Stimulated activated CD4-positive, alpha-beta T cell treated with anti-CD3 and anti-CD28 coated beads, Interleukin-15, amount 100 ng/mL, for 24 hours (primary cell): ENCODE results near the gene KRTAP5-4.
"Not testable (repeated sequence)": the region's sequence is repeated elsewhere in the genome, so short reads cannot be mapped to it uniquely, and the experiment has no call there.

Experiments used
- DNase-seq: peaks from one replicate; pipeline ENCODE4 v3.0.0-alpha.2; 2020

Gene KRTAP5-4

GRCh38 chr11:1622086-1622485 is at the start of gene KRTAP5-4:
TSS of gene KRTAP5-4 (minus strand) at chr11:1622138. CDS start at chr11:1622093, 45 bp downstream.
- no peak for DNase-seq

- DNase-seq, result no peak
Observed at GRCh38 chr11:1671658-1672057, 49.7 kb upstream of the KRTAP5-4 start.

GRCh38 chr11:1670905-1671371 is 49.0 kb upstream of the KRTAP5-4 start:
- DNase-seq, result no peak

GRCh38 chr11:1670457-1670856 is 48.5 kb upstream of the KRTAP5-4 start:
- not testable (repeated sequence) for DNase-seq

GRCh38 chr11:1669546-1670218 is 47.7 kb upstream of the KRTAP5-4 start:
- DNase-seq, result no peak

- DNase-seq, result no peak
Observed at GRCh38 chr11:1668911-1669473, 47.1 kb upstream of the KRTAP5-4 start.

GRCh38 chr11:1667906-1668305 is 46.0 kb upstream of the KRTAP5-4 start:
- no peak for DNase-seq

GRCh38 chr11:1667121-1667850 is 45.3 kb upstream of the KRTAP5-4 start:
- no peak for DNase-seq

GRCh38 chr11:1665313-1665712 is 43.4 kb upstream of the KRTAP5-4 start:
- DNase-seq, result no peak

- DNase-seq, result not testable (repeated sequence)
Observed at GRCh38 chr11:1662699-1663283, 40.9 kb upstream of the KRTAP5-4 start.

- DNase-seq, result not testable (repeated sequence)
Observed at GRCh38 chr11:1661454-1662269, 39.7 kb upstream of the KRTAP5-4 start.

GRCh38 chr11:1660111-1660867 is 38.4 kb upstream of the KRTAP5-4 start:
- DNase-seq, result no peak

- DNase-seq, result no peak
Observed at GRCh38 chr11:1659506-1659905, 37.6 kb upstream of the KRTAP5-4 start.

GRCh38 chr11:1656670-1657069 is 34.7 kb upstream of the KRTAP5-4 start:
- no peak for DNase-seq

GRCh38 chr11:1656061-1656441 is 34.1 kb upstream of the KRTAP5-4 start:
- DNase-seq, result no peak

GRCh38 chr11:1655168-1656060 is 33.5 kb upstream of the KRTAP5-4 start:
- DNase-seq, result no peak

GRCh38 chr11:1654388-1655167 is 32.6 kb upstream of the KRTAP5-4 start:
- no peak for DNase-seq

GRCh38 chr11:1653541-1654387 is 31.8 kb upstream of the KRTAP5-4 start:
- DNase-seq, result no peak
